A673 (cell line): ENCODE measurements around the gene DLX4.

ENCODE experiments used
- CTCF ChIP-seq: fragments of 300-800, 200-600 bp; sonication (generic); conservative IDR thresholded peaks from 2 replicates; pipeline ENCODE4 v1.5.1; 2017; ENCODE audit warnings: low read depth, mild to moderate bottlenecking, antibody characterized with exemption, low read length, moderate library complexity, mixed read lengths
- EZH2 ChIP-seq: fragments of 200-600 bp; sonication (generic); IDR thresholded peaks from 2 replicates; pipeline ENCODE4 v1.6.1; 2017; ENCODE audit warnings: borderline replicate concordance, low read depth, mild to moderate bottlenecking, mixed read lengths, antibody characterized with exemption, low read length; ENCODE audit not compliant: poor library complexity, severe bottlenecking

- TF ChIP-seq CTCF (no peak), EZH2 (no peak)
Observed at GRCh38 chr17:49991409-49991808, 22.4 kb downstream of the DLX4 start.
